Measurements from ENCODE around the gene SCARB1.

The SCARB1 gene

GRCh38 chr12:124740691-124741137 is 123.0 kb downstream of the SCARB1 start:
- peak overlapping the region; percentile 23 for H3K18ac ChIP-seq (ENCODE audit: low read length)
- H3K79me1 ChIP-seq (ENCODE audit: low read depth, low read length): no peaks in the 10 kb centered on the region
- no peak overlapping the region for H3K14ac ChIP-seq (ENCODE audit: low read length)
- peaks cover 0 to 11% (median 0%) of the 10 kb centered on the region in 3 experiments for H3K27me3 ChIP-seq (ENCODE audit: control insufficient read depth in 3 of 3, insufficient read depth in 3 of 3, low read depth in 1 of 3, low read length in 3 of 3)
- no peak overlapping the region for H2BK15ac ChIP-seq (ENCODE audit: low read length)
- no peak overlapping the region for H3K23ac ChIP-seq (ENCODE audit: low read depth, low read length, poor library complexity)
- no peak overlapping the region for H2BK120ac ChIP-seq (ENCODE audit: low read depth, low read length)
- H3K27ac ChIP-seq (replicated peaks; ENCODE audit: low read length): no peak overlapping the region
- no CpG with 5 or more reads among the region's 11 CpGs for WGBS, 2 donors (ENCODE audit: extremely low coverage in 2 of 2, insufficient read length in 2 of 2, insufficient replicate concordance in 1 of 2)
- H2BK5ac ChIP-seq (ENCODE audit: low read length): no peak overlapping the region
- H2AK5ac ChIP-seq (ENCODE audit: low read depth, low read length): no peak overlapping the region
- H3K4ac ChIP-seq (ENCODE audit: low read length): no peak overlapping the region
- DNase-seq (ENCODE audit: low spot score): no peak
- H3K4me2 ChIP-seq (ENCODE audit: insufficient read depth, low read length, poor library complexity, severe bottlenecking): no peak overlapping the region
- H2AFZ ChIP-seq (ENCODE audit: low read length): no peak overlapping the region
- H3K4me1 ChIP-seq (ENCODE audit: control insufficient read depth in 2 of 2, insufficient read depth in 1 of 2, low read depth in 1 of 2, low read length in 2 of 2): peaks cover 9 to 24% of the 10 kb centered on the region in 2 donors
- H3K36me3 ChIP-seq (replicated peaks in 1 of 2; ENCODE audit: control insufficient read depth in 2 of 2, insufficient read depth in 2 of 2, low read length in 2 of 2): no peaks in the 10 kb centered on the region
- H4K91ac ChIP-seq (ENCODE audit: low read depth, low read length, poor library complexity): no peak overlapping the region
- no peak overlapping the region for H3K4me3 ChIP-seq (ENCODE audit: low read length in 2 of 2)
- H3K9ac ChIP-seq (ENCODE audit: low read depth, low read length, poor library complexity): no peak overlapping the region
- no peak overlapping the region for H4K8ac ChIP-seq (ENCODE audit: low read depth, low read length)
- H3K9me3 ChIP-seq (replicated peaks in 1 of 2; ENCODE audit: control insufficient read depth in 2 of 2, insufficient read depth in 1 of 2, low read depth in 1 of 2, low read length in 2 of 2): peaks cover 5 to 9% of the 10 kb centered on the region in 2 donors
- H2BK12ac ChIP-seq (ENCODE audit: low read length): no peak overlapping the region

- Histone ChIP-seq H2AFZ (ENCODE audit: low read length) (no peak overlapping the region), H3K4me3 (ENCODE audit: low read length in 2 of 2) (no peak overlapping the region), H3K27me3 (ENCODE audit: control insufficient read depth in 3 of 3, insufficient read depth in 3 of 3, low read depth in 1 of 3, low read length in 3 of 3) (peaks cover 0 to 11% (median 0%) of the 10 kb centered on the region in 3 experiments), H2BK120ac (ENCODE audit: low read depth, low read length) (no peak overlapping the region), H2BK12ac (ENCODE audit: low read length) (no peak overlapping the region), H3K27ac (replicated peaks; ENCODE audit: low read length) (no peak overlapping the region), H3K36me3 (replicated peaks in 1 of 2; ENCODE audit: control insufficient read depth in 2 of 2, insufficient read depth in 2 of 2, low read length in 2 of 2) (no peaks in the 10 kb centered on the region), H2AK5ac (ENCODE audit: low read depth, low read length) (peak overlapping the region; percentile 59), H3K9me3 (replicated peaks in 1 of 2; ENCODE audit: control insufficient read depth in 2 of 2, insufficient read depth in 1 of 2, low read depth in 1 of 2, low read length in 2 of 2) (peaks cover 5 to 9% of the 10 kb centered on the region in 2 donors), H3K4me1 (ENCODE audit: control insufficient read depth in 2 of 2, insufficient read depth in 1 of 2, low read depth in 1 of 2, low read length in 2 of 2) (peaks cover 6 to 24% of the 10 kb centered on the region in 2 donors), H3K14ac (ENCODE audit: low read length) (no peak overlapping the region), H3K23ac (ENCODE audit: low read depth, low read length, poor library complexity) (no peak overlapping the region), H3K9ac (ENCODE audit: low read depth, low read length, poor library complexity) (no peak overlapping the region), H2BK15ac (ENCODE audit: low read length) (peak overlapping the region; percentile 84), H3K18ac (ENCODE audit: low read length) (no peak overlapping the region), H4K91ac (ENCODE audit: low read depth, low read length, poor library complexity) (no peak overlapping the region), H4K8ac (ENCODE audit: low read depth, low read length) (no peak overlapping the region), H3K4me2 (ENCODE audit: insufficient read depth, low read length, poor library complexity, severe bottlenecking) (no peak overlapping the region), H3K79me1 (ENCODE audit: low read depth, low read length) (no peaks in the 10 kb centered on the region), H3K4ac (ENCODE audit: low read length) (no peak overlapping the region), H2BK5ac (ENCODE audit: low read length) (no peak overlapping the region)
- DNase-seq (ENCODE audit: low spot score): no peak
- WGBS, 2 donors (ENCODE audit: extremely low coverage in 2 of 2, insufficient read length in 2 of 2, insufficient replicate concordance in 1 of 2): no CpG with 5 or more reads among the region's 5 CpGs
Observed at GRCh38 chr12:124739953-124740561, 123.6 kb downstream of the SCARB1 start.

GRCh38 chr12:124738636-124739467 is 124.8 kb downstream of the SCARB1 start:
- Histone ChIP-seq H3K27ac (replicated peaks; ENCODE audit: low read length) (peak overlapping the region; percentile 0), H3K4me2 (ENCODE audit: insufficient read depth, low read length, poor library complexity, severe bottlenecking) (no peak overlapping the region), H3K4ac (ENCODE audit: low read length) (no peak overlapping the region), H3K14ac (ENCODE audit: low read length) (no peak overlapping the region), H2AK5ac (ENCODE audit: low read depth, low read length) (peak overlapping the region; percentile 59), H2BK5ac (ENCODE audit: low read length) (no peak overlapping the region), H3K9ac (ENCODE audit: low read depth, low read length, poor library complexity) (no peak overlapping the region), H3K4me1 (ENCODE audit: control insufficient read depth in 2 of 2, insufficient read depth in 1 of 2, low read depth in 1 of 2, low read length in 2 of 2) (peaks cover 12 to 28% of the 10 kb centered on the region in 2 donors), H3K23ac (ENCODE audit: low read depth, low read length, poor library complexity) (no peak overlapping the region), H4K91ac (ENCODE audit: low read depth, low read length, poor library complexity) (no peak overlapping the region), H3K27me3 (ENCODE audit: control insufficient read depth in 3 of 3, insufficient read depth in 3 of 3, low read depth in 1 of 3, low read length in 3 of 3) (peaks cover 0 to 11% (median 0%) of the 10 kb centered on the region in 3 experiments), H4K8ac (ENCODE audit: low read depth, low read length) (no peak overlapping the region), H3K9me3 (replicated peaks in 1 of 2; ENCODE audit: control insufficient read depth in 2 of 2, insufficient read depth in 1 of 2, low read depth in 1 of 2, low read length in 2 of 2) (peaks cover 5 to 9% of the 10 kb centered on the region in 2 donors), H3K4me3 (ENCODE audit: low read length in 2 of 2) (no peak overlapping the region), H2BK120ac (ENCODE audit: low read depth, low read length) (no peak overlapping the region), H2AFZ (ENCODE audit: low read length) (peak overlapping the region; percentile 40), H2BK15ac (ENCODE audit: low read length) (no peak overlapping the region), H3K79me1 (ENCODE audit: low read depth, low read length) (no peaks in the 10 kb centered on the region), H2BK12ac (ENCODE audit: low read length) (no peak overlapping the region), H3K36me3 (replicated peaks in 1 of 2; ENCODE audit: control insufficient read depth in 2 of 2, insufficient read depth in 2 of 2, low read length in 2 of 2) (no peaks in the 10 kb centered on the region), H3K18ac (ENCODE audit: low read length) (peak overlapping the region; percentile 85)
- WGBS, 2 donors (ENCODE audit: extremely low coverage in 2 of 2, insufficient read length in 2 of 2, insufficient replicate concordance in 1 of 2): no CpG with 5 or more reads among the region's 34 CpGs
- peak; percentile 61 for DNase-seq (ENCODE audit: low spot score)
